Mesothelial cell of epicardium (in vitro differentiated cells): ENCODE data around the gene MARK4. TPM values are rescaled to one million over a fixed set of nuclear protein-coding genes. Genes with fewer than 3 reads are reported as not detected.
"Not testable (repeated sequence)": the region's sequence is repeated elsewhere in the genome, so short reads cannot be mapped to it uniquely, and the experiment has no call there.

Source experiments
- DNase-seq, 2 experiments: peaks; one replicate each; pipeline ENCODE4 v3.0.0; 2021; ENCODE audit warnings: low spot score in 2 of 2; ENCODE audit not compliant: unreplicated experiment in 2 of 2
- H3K27ac Mint-ChIP-seq: 2 replicates; pipeline ENCODE4 v1.8.0; 2021; ENCODE audit warnings: mixed read lengths
- H3K27me3 Mint-ChIP-seq: 2 replicates; pipeline ENCODE4 v1.8.0; 2021; ENCODE audit warnings: low read depth, mixed read lengths
- H3K36me3 Mint-ChIP-seq: 2 replicates; pipeline ENCODE4 v1.8.0; 2021; ENCODE audit warnings: mixed read lengths
- H3K4me1 Mint-ChIP-seq: 2 replicates; pipeline ENCODE4 v1.8.0; 2021; ENCODE audit warnings: mixed read lengths
- H3K4me3 Mint-ChIP-seq: 2 replicates; pipeline ENCODE4 v1.8.0; 2021; ENCODE audit warnings: mild to moderate bottlenecking, moderate library complexity, mixed read lengths
- H3K9me3 Mint-ChIP-seq: 2 replicates; pipeline ENCODE4 v1.8.0; 2021; ENCODE audit warnings: mixed read lengths
- total RNA-seq: library from RNA; stranded (reverse); gene quantifications from 3 replicates; pipeline ENCODE4 v1.2.1, GENCODE V29; 2021
- TF ChIP-seq, protein P1 (sequence below): fragments of 200-600 bp; sonication (generic); IDR thresholded peaks from one replicate; pipeline ENCODE4 v1.5.0; 2021; ENCODE audit warnings: antibody characterized with exemption; ENCODE audit not compliant: unreplicated experiment

The MARK4 gene
- total RNA-seq, 1 donor from 2014 or later: 63.7 TPM

DNA sequence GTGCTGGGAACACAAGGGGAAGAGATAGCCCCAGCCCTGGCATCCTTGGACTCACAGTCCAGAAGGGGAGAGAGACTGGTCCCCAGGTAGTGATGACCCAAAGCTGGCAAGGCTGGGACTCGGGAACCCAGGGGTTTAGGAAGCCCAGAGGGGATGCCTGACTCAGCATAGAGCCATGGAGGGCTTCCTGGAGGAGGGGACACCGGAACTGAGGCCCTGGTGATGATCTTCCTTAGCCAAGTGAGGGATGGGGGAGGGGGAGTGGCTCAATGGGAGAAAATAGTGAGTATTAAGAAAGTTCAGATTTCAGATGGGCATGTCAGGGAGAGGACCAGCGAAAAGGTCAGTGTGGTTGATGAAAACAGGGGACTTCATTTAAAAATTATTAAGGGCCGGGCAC is 32.6 kb upstream of the MARK4 start:
- H3K9me3 Mint-ChIP-seq: no peaks in the 10 kb centered on the region
- no peak for DNase-seq
- TF ChIP-seq, protein P1, sequence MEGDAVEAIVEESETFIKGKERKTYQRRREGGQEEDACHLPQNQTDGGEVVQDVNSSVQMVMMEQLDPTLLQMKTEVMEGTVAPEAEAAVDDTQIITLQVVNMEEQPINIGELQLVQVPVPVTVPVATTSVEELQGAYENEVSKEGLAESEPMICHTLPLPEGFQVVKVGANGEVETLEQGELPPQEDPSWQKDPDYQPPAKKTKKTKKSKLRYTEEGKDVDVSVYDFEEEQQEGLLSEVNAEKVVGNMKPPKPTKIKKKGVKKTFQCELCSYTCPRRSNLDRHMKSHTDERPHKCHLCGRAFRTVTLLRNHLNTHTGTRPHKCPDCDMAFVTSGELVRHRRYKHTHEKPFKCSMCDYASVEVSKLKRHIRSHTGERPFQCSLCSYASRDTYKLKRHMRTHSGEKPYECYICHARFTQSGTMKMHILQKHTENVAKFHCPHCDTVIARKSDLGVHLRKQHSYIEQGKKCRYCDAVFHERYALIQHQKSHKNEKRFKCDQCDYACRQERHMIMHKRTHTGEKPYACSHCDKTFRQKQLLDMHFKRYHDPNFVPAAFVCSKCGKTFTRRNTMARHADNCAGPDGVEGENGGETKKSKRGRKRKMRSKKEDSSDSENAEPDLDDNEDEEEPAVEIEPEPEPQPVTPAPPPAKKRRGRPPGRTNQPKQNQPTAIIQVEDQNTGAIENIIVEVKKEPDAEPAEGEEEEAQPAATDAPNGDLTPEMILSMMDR: no peak
- peak overlapping the region; percentile 9 for H3K4me3 Mint-ChIP-seq
- H3K36me3 Mint-ChIP-seq: no peaks in the 10 kb centered on the region
- H3K4me1 Mint-ChIP-seq: peaks cover 22% of the 10 kb centered on the region
- H3K27me3 Mint-ChIP-seq: peaks cover 83% of the 10 kb centered on the region
- no peak overlapping the region for H3K27ac Mint-ChIP-seq

DNA sequence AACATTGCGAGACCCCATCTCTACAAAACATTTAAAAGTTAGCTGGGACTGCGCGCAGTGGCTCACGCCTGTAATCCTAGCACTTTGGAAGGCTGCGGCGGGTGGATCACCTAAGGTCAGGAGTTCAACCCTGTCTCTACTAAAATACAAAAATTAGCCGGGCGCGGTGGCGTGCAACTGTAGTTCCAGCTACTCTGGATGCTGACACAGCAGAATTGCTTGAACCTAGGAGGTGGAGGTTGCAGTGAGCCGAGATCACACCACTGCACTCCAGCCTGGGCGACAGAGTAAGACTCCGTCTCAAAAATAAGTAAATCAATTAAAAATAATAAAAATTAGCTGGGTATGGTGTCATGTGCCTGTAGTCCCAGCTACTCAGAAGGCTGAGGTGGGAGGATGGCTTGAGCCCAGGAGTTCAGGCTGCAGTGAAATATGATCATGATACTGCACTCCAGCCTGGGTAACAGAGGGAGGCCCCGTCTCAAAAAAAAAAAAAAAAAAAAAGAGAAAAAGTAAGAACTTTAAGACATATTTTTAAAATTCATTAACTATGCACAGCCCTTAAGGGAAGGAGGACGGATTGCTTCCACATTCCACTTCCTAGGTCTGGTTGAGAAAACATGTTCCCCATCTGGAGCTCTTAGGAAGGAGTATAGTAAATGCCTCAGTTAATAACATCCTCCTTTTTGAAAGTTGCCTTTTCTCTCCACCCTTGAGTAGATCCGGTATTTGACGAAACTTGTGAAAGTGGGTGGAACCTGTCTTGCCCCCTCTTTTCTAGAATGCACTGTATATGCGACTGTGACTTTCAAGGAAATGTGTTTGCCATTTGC is 31.9 kb upstream of the MARK4 start:
- H3K4me1 Mint-ChIP-seq: peaks cover 22% of the 10 kb centered on the region
- no peaks in the 10 kb centered on the region for H3K36me3 Mint-ChIP-seq
- peak overlapping the region; percentile 9 for H3K4me3 Mint-ChIP-seq
- no peaks in the 10 kb centered on the region for H3K9me3 Mint-ChIP-seq
- peaks cover 82% of the 10 kb centered on the region for H3K27me3 Mint-ChIP-seq
- TF ChIP-seq, protein P1: no peak
- no peak overlapping the region for H3K27ac Mint-ChIP-seq
- no peak for DNase-seq

DNA sequence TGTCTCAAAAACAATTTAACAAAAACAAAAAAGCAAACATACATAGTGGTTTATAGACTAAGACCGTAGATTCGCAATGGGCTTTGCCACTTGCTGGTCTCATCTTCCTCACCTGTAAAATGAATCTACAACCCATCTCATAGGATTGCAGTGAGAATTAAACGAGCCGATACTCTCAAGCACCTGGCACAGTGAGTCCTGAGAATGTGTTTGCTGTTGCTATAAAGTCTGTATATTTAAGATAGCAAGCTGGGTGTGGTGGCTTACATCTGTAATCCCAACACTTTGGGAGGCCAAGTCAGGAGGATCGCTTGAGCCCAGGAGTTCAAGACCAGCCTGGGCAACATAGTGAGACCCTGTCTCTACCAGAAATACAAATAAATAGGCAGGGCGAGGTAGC is 28.3 kb upstream of the MARK4 start:
- Mint-ChIP-seq H3K9me3 (no peaks in the 10 kb centered on the region), H3K36me3 (no peaks in the 10 kb centered on the region), H3K4me3 (no peak overlapping the region), H3K27me3 (peaks cover 61% of the 10 kb centered on the region), H3K27ac (no peak overlapping the region), H3K4me1 (peaks cover 9% of the 10 kb centered on the region)
- TF ChIP-seq, protein P1: no peak
- no peak for DNase-seq

DNA sequence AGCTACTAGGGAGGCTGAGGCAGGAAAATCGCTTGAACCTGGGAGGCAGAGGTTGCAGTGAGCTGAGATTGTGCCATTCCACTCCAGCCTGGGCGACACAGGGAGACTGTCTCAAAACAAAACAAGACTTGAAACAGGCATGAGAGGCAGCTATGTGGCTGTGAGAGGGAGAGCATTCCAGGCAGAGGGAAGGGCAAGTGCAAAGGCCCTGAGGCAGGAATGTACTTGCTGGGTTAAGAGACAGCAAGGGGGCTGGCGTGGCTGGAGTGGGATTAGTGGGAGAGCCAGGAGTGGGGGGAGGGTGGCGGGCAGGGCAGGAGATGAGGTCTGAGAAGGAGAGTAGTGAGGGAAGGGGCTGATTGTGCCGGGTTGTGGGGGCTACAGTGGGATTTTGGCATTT is 27.2 kb upstream of the MARK4 start:
- TF ChIP-seq, protein P1: no peak
- no peaks in the 10 kb centered on the region for H3K36me3 Mint-ChIP-seq
- H3K4me3 Mint-ChIP-seq: no peak overlapping the region
- peaks cover 4% of the 10 kb centered on the region for H3K4me1 Mint-ChIP-seq
- no peaks in the 10 kb centered on the region for H3K9me3 Mint-ChIP-seq
- H3K27me3 Mint-ChIP-seq: peaks cover 54% of the 10 kb centered on the region
- H3K27ac Mint-ChIP-seq: no peak overlapping the region
- DNase-seq: no peak

DNA sequence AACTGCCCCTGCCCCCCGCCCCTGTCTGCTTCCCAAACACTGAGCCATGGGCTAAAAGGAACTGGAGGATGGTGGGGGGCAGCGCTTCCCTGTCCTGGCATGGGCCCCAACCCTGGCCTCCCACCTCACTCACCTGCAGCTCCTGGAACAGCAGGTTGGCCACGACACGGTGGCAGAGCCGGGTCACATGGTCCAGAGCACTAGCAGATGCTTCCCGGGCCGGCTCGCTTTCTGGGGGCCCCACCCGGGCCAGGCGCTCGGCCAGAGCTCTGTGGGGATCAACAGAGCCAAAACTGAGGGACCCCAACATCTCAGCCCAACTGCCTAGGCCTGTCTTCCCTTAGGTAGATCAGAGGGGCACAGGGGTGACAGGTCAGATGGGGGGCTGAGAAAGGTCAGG is 26.4 kb upstream of the MARK4 start:
- Mint-ChIP-seq H3K27me3 (peaks cover 51% of the 10 kb centered on the region), H3K27ac (no peak overlapping the region), H3K4me1 (peaks cover under 1% of the 10 kb centered on the region), H3K36me3 (no peaks in the 10 kb centered on the region), H3K4me3 (no peak overlapping the region), H3K9me3 (no peaks in the 10 kb centered on the region)
- TF ChIP-seq, protein P1: no peak
- DNase-seq: no peak

DNA sequence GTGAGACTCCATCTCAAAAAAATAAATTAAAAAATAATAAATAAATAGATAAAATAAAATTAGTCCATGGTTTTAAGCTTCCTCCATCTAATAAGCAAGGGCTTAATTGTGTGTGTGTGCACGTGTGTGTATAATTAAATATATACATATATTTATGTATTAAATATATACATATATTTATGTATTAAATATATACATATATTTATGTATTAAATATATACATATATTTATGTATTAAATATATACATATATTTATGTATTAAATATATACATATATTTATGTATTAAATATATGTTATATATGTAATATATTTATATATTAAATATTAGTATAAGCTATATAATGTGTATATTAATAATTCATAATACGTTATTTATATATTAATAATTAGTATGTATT is 22.0 kb upstream of the MARK4 start:
- not testable (repeated sequence) for H3K4me1 Mint-ChIP-seq, H3K9me3 Mint-ChIP-seq, DNase-seq, H3K36me3 Mint-ChIP-seq, H3K27ac Mint-ChIP-seq, H3K4me3 Mint-ChIP-seq
- H3K27me3 Mint-ChIP-seq: peaks cover 47% of the 10 kb centered on the region
